DOHH2 (cell line): ENCODE results near the gene VTA1.

Source experiments
- CTCF ChIP-seq: fragments of 200-600 bp; sonication (generic); IDR thresholded peaks from one replicate; pipeline ENCODE4 v1.5.1; 2014; ENCODE audit warnings: antibody characterized with exemption, mild to moderate bottlenecking, low read depth, low read length; ENCODE audit not compliant: poor library complexity, severe bottlenecking
- EZH2phosphoT487 ChIP-seq: fragments of 200-600 bp; sonication (generic); IDR thresholded peaks from 2 replicates; pipeline ENCODE4 v1.6.1; 2017; ENCODE audit warnings: borderline replicate concordance, mild to moderate bottlenecking, antibody characterized with exemption, low read length, moderate library complexity, mixed read lengths

- TF ChIP-seq EZH2phosphoT487 (no peak), CTCF (no peak)
These were observed 102.2 kb downstream of the VTA1 start for GRCh38 chr6:142249266-142249665.
